ENCODE data around the gene RAB11B.

DNA sequence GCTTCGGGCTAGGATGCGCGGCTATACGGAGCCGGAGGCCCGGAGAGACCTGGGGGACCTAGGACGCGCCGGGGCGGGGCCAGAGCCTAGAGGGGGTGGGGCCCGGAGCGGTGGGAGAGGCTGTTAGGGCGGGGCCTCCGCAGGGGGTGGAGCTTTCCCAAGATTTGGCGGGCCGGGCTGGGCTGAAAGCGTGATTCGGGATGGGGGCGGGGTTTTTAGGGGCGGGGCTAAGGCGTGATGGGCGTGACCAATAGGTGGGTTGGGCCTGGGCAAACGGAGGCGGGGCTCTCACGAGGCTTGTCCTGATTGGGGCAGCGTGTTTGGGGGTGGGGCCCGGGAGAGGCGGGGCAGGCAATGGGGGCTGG is 439 bp downstream of the RAB11B start:
- TF ChIP-seq, protein P1, sequence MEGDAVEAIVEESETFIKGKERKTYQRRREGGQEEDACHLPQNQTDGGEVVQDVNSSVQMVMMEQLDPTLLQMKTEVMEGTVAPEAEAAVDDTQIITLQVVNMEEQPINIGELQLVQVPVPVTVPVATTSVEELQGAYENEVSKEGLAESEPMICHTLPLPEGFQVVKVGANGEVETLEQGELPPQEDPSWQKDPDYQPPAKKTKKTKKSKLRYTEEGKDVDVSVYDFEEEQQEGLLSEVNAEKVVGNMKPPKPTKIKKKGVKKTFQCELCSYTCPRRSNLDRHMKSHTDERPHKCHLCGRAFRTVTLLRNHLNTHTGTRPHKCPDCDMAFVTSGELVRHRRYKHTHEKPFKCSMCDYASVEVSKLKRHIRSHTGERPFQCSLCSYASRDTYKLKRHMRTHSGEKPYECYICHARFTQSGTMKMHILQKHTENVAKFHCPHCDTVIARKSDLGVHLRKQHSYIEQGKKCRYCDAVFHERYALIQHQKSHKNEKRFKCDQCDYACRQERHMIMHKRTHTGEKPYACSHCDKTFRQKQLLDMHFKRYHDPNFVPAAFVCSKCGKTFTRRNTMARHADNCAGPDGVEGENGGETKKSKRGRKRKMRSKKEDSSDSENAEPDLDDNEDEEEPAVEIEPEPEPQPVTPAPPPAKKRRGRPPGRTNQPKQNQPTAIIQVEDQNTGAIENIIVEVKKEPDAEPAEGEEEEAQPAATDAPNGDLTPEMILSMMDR (IDR thresholded peaks at IDR 0.05): no peak
- TF ChIP-seq POLR2AphosphoS5 (IDR thresholded peaks at IDR 0.05): no peak
- TF ChIP-seq POLR2A (IDR thresholded peaks at IDR 0.05): no peak

Measured in stomach (tissue), 4 donors.